C4-2B (cell line): ENCODE data around the gene ALOXE3.

Experiments
- ZFX ChIP-seq: fragments of 450-650 bp; IDR thresholded peaks from 2 replicates; pipeline ENCODE4 v1.6.1; 2017
- TF ChIP-seq, protein P1 (sequence below): fragments of 450-650 bp; conservative IDR thresholded peaks from 2 replicates; pipeline ENCODE4 v1.5.1; 2017; ENCODE audit warnings: mild to moderate bottlenecking

DNA sequence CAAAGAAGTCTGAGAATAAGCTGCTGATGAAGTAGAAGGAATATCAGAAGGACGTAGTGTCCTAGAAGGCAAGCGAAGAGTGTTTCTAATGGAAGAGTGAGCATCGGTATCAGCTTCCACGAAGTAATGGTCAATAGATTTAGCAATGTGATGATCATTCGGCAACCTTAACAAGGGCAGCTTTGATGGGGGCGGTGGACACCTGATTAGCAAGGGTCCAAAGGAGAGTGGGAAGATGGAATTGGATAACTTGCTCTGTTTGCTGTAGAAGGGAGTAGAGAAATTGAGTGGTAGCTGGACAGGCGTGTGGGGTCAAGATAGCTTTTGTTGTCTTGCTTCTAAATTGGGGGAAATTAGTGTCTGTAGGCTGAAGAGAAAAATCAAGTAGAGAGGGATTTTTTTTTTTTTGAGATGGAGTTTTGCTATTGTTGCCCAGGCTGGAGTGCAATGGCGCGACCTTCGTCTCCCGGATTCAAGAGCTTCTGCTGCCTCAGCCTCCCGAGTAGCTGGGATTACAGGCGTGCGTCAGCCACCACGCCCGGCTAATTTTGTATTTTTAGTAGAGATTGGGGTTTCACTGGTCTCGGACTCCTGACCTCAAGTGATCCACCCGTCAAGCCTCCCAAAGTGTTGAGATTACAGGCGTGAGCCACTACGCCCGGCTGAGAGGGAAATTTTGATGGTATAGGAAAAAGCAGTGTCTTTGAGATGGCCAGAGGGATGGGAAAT is 19.5 kb upstream of the ALOXE3 start:
- TF ChIP-seq, protein P1, sequence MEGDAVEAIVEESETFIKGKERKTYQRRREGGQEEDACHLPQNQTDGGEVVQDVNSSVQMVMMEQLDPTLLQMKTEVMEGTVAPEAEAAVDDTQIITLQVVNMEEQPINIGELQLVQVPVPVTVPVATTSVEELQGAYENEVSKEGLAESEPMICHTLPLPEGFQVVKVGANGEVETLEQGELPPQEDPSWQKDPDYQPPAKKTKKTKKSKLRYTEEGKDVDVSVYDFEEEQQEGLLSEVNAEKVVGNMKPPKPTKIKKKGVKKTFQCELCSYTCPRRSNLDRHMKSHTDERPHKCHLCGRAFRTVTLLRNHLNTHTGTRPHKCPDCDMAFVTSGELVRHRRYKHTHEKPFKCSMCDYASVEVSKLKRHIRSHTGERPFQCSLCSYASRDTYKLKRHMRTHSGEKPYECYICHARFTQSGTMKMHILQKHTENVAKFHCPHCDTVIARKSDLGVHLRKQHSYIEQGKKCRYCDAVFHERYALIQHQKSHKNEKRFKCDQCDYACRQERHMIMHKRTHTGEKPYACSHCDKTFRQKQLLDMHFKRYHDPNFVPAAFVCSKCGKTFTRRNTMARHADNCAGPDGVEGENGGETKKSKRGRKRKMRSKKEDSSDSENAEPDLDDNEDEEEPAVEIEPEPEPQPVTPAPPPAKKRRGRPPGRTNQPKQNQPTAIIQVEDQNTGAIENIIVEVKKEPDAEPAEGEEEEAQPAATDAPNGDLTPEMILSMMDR = no peak
- TF ChIP-seq ZFX = no peak
